Prostate gland (tissue), 2 donors: ENCODE data around the gene ERBB2. TPM values are rescaled to one million over a fixed set of nuclear protein-coding genes. Genes with fewer than 3 reads are reported as not detected.

Experiments
- DNase-seq: peaks from one replicate; pipeline ENCODE4 v3.0.0-alpha.2; 2019; ENCODE audit warnings: low spot score
- H3K27ac ChIP-seq, 2 donors: fragments of 200-600 bp; sonication (generic); 2 replicates each; pipeline ENCODE4 v1.5.1; 2017 to 2019
- H3K27me3 ChIP-seq: fragments of 200-600 bp; sonication (generic); replicated peaks from 2 replicates; pipeline ENCODE4 v1.5.1; 2019; ENCODE audit not compliant: insufficient read depth
- H3K36me3 ChIP-seq, 2 donors: fragments of 200-600 bp; sonication (generic); 1 replicate in 1 of 2; 2 replicates in 1 of 2; pipeline versions ENCODE4 v1.5.1 to v1.8.1; 2017 to 2019
- H3K4me1 ChIP-seq: fragments of 200-600 bp; sonication (generic); replicated peaks from 2 replicates; pipeline ENCODE4 v1.5.1; 2019
- H3K4me3 ChIP-seq, 2 donors: fragments of 200-600 bp; sonication (generic); 2 replicates each; pipeline ENCODE4 v1.5.1; 2017 to 2019
- H3K9me3 ChIP-seq: fragments of 200-600 bp; sonication (generic); 2 replicates; pipeline ENCODE4 v1.5.1; 2017
- POLR2A ChIP-seq: fragments of 450-650 bp; IDR thresholded peaks from one replicate; pipeline ENCODE4 v1.6.1; 2016; ENCODE audit warnings: antibody characterized with exemption, mild to moderate bottlenecking
- POLR2AphosphoS5 ChIP-seq: sonication (generic); formaldehyde crosslinking; IDR thresholded peaks from one replicate; pipeline ENCODE4 v1.6.1; 2017; ENCODE audit warnings: antibody characterized with exemption
- WGBS: methylation state at CpG from one replicate; pipeline ENCODE4 v1.1.5; 2018; 5-methylcytosine and 5-hydroxymethylcytosine counted together
- intact Hi-C: fragments of 100-400 bp; cut with DNase I; formaldehyde crosslinking; loops from one replicate; pipeline ENCODE4 v1.14.2; 2022
- total RNA-seq, 2 donors: library from RNA; depleted of rRNA; stranded (reverse); fragments of >200 nt; gene quantifications; one replicate each; pipeline ENCODE4 v1.1.0, GENCODE V29; 2016
- TF ChIP-seq, protein P1 (sequence below), 4 experiments: fragments of 200-600 bp in 2 of 4; fragments of 450-650 bp in 2 of 4; sonication (generic) in 2 of 4; IDR thresholded peaks; 1 replicate in 3 of 4; 2 replicates in 1 of 4; pipeline ENCODE4 v1.5.1; 2016 to 2019; ENCODE audit warnings: antibody characterized with exemption in 4 of 4, mild to moderate bottlenecking in 2 of 4, moderate library complexity in 2 of 4

ERBB2 gene
- total RNA-seq, 2 donors from 2014 or later = 112 to 172 TPM

DNA sequence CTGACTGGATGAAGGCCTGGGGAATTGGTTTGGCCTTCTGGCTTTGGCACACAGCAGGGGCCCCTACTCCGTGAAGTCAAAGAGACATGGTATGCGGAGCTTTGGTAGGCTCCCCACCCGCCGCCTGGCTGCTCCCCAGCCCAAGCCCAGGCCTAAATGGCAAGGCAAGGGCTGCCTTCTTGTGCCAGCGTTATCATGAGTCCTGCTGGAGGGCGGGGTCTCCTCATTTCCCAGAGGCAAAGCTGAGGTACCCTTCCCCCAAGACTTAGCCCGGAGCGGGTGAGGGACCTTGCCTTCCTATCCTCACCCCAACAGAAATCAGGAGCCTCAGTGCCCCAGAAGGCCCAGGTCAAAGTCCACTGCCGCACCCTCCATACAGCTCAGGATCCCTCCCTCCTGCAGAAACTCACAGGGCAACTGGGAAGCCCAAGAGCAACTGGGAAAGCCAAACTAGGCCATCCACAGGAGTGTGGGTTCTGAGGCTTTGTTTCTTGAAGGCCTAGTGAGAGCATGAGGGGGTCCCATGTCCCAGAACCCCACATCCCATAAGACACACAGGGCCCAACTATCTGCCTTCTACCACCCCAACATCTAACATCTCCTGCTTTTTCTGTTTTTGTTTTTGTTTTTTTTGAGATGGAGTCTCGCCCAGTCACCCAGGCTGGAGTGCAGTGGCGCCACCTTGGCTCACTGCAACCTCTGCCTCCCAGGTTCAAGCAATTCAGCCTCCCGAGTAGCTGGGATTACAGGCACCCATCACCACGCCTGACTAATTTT, 21.3 kb upstream of the ERBB2 start:
- H3K36me3 ChIP-seq = no peaks in the 10 kb centered on the region
- WGBS = 84% methylated on average over 13 of the region's 13 CpGs
- no peaks in the 10 kb centered on the region for H3K27me3 ChIP-seq
- no peaks in the 10 kb centered on the region for H3K9me3 ChIP-seq
- H3K27ac ChIP-seq = no peak overlapping the region
- no peak overlapping the region for H3K4me3 ChIP-seq
- peaks cover 20% of the 10 kb centered on the region for H3K4me1 ChIP-seq
- TF ChIP-seq POLR2A = no peak
- TF ChIP-seq, protein P1, sequence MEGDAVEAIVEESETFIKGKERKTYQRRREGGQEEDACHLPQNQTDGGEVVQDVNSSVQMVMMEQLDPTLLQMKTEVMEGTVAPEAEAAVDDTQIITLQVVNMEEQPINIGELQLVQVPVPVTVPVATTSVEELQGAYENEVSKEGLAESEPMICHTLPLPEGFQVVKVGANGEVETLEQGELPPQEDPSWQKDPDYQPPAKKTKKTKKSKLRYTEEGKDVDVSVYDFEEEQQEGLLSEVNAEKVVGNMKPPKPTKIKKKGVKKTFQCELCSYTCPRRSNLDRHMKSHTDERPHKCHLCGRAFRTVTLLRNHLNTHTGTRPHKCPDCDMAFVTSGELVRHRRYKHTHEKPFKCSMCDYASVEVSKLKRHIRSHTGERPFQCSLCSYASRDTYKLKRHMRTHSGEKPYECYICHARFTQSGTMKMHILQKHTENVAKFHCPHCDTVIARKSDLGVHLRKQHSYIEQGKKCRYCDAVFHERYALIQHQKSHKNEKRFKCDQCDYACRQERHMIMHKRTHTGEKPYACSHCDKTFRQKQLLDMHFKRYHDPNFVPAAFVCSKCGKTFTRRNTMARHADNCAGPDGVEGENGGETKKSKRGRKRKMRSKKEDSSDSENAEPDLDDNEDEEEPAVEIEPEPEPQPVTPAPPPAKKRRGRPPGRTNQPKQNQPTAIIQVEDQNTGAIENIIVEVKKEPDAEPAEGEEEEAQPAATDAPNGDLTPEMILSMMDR (IDR thresholded peaks at IDR 0.05) = no peak
- TF ChIP-seq POLR2AphosphoS5 = no peak
- intact Hi-C loops = loop anchor here (5.0 kb wide), 1 partner anchor 41 kb away; the partner anchor contains the start of gene STARD3
- no peak for DNase-seq

DNA sequence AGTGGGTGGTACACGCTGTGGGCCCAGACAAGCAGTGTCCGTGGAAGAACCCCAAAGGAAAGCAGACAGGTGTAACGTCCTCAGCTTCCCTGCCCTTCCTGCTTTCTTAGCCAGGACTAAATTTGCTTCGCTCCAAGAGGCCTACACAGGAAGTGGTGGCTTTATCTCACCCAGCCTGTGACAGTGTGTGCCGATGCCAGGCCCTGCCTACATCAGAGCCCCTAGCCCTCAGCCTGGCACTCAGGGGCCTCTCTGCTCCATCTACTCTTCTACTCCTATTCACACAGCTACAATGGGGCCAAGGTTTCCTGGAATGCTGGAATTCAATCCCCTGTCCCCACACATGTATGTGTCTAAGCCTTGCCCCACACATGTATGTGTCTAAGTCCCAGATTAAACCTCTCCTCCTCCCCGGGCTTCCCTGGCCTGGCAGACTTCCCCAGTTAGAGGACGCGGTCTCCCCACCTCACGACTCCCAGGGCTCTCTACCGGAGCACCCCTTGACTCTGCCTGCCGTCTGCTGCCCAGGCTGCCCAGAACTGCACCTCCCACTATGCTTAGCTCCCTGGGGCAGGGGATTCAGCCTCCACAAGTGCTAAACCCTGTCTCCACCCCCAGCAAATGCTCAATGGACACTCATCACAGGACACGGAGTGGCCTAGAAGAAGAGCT, 20.2 kb upstream of the ERBB2 start:
- H3K27ac ChIP-seq = no peak overlapping the region
- 77% methylated on average over 12 of the region's 12 CpGs for WGBS
- intact Hi-C loops = loop anchor here (5.0 kb wide), 1 partner anchor 42 kb away; the partner anchor contains the start of gene STARD3

DNA sequence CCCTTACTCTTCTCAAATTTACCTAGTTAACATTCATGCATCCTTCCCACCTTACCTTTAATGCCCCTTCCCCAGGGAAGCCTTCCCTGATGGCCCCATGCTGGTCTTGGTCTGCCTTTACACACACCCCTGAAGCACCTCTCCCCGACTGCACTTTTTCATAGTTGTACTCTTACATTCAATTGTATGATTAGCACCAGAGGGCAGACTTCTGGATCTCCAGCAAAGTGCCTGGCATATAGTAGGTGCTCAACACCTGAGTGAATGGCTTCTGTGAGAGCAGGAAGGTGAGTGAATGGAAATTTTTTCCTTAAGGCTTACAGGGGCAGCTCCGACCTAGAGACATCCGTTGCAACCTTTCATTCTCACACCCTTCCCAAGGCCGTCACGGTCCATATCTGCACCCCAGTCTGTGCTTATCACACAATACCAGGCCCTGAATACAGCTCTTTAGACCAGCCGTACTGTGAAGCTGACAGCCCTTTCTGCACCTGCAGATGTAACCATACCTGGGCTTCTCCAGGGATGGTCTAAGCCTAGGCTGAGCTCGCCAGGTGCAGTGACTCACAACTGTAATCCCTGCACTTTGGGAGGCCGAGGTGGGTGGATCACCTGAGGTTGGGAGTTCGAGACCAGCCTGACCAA, 16.4 kb upstream of the ERBB2 start:
- Histone ChIP-seq H3K4me1 (peaks cover 3% of the 10 kb centered on the region), H3K27me3 (no peaks in the 10 kb centered on the region), H3K4me3 (no peak overlapping the region), H3K27ac (no peak overlapping the region), H3K36me3 (no peaks in the 10 kb centered on the region), H3K9me3 (no peaks in the 10 kb centered on the region)
- DNase-seq = no peak
- 91% methylated on average over 9 of the region's 9 CpGs for WGBS
- TF ChIP-seq POLR2AphosphoS5 = no peak
- TF ChIP-seq, protein P1 (IDR thresholded peaks at IDR 0.05) = no peak
- TF ChIP-seq POLR2A = no peak
- intact Hi-C loops = no loop called here

More for the DNA sequence above, 20.2 kb upstream of the ERBB2 start:
- Histone ChIP-seq H3K4me3 (no peak overlapping the region), H3K36me3 (no peaks in the 10 kb centered on the region), H3K27me3 (no peaks in the 10 kb centered on the region), H3K4me1 (peaks cover 17% of the 10 kb centered on the region), H3K9me3 (no peaks in the 10 kb centered on the region)
- DNase-seq = no peak
- TF ChIP-seq POLR2AphosphoS5 (no peak), POLR2A (no peak)
- TF ChIP-seq, protein P1 (IDR thresholded peaks at IDR 0.05) = no peak

DNA sequence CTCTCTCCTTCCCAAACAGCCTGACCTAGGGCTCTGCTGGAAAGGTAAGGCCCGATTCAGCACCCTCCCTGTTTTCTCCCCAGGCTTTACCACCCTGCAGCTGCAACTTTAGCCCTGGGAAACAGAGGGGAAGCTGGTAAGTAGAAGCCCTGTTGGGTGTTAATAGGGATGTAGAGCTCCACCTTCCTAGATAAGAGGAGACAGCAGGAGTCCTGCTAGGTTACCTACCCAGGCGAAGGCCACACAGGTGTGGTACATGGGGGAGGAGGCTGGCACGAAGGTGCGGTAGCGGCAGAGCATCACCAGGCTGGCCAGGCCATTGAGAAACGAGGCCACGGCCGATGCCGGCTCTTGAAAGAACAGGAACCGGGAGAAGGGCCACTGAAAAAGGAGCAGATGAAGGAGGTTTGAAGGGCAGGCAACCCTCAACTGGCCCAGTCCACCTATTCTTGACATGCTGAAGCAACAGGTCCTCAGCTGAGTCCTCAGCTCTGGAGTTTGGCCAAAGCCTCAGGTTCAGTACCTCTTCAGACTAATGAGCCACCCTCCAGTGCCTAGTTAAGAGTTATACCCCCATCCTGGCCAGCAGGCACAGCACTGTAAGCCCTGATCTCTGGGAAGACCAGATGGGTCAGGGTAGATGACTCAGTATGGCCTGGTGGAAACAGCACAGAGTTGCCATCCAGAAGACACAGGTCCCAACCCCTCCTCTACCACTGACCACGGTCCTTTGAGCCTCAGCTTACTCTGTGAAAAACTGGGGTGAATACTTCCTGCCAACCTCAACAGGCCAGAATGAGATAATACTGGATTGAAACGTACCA, 15.3 kb upstream of the ERBB2 start:
- Histone ChIP-seq H3K27ac (no peak overlapping the region), H3K9me3 (no peaks in the 10 kb centered on the region), H3K27me3 (no peaks in the 10 kb centered on the region), H3K4me3 (no peak overlapping the region), H3K36me3 (no peaks in the 10 kb centered on the region), H3K4me1 (peaks cover 7% of the 10 kb centered on the region)
- intact Hi-C loops = no loop called here
- WGBS = 93% methylated on average over 12 of the region's 12 CpGs
- TF ChIP-seq POLR2A (no peak), POLR2AphosphoS5 (no peak)
- TF ChIP-seq, protein P1 (IDR thresholded peaks at IDR 0.05) = no peak
- no peak for DNase-seq
